Measurements from ENCODE around the gene MAML3.

Gene MAML3

DNA sequence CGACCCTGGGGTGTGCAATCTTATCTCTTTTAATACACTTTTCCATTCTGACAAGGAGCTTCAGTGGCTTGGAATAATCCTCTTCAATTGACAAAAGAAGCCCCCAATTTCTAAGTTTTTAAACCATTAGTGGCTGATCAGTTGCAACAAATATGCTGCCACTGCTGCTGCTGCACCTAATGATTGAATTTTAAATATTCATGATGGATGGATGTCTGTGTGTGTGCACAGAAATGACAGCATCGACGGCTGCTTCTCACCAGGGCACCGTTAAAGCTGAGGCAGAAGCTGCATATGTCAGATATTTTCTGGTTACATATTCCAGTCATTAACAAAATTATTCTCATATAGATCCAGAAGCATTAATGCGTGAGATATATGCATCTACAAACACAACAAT, 306.0 kb downstream of the MAML3 start:
- Histone ChIP-seq H2BK12ac (ENCODE audit: low read length in 2 of 2) (no peak overlapping the region), H3K14ac (ENCODE audit: low read length in 2 of 2) (no peak overlapping the region), H4K8ac (ENCODE audit: low read length) (no peak overlapping the region), H3K27me3 (ENCODE audit: control insufficient read depth in 1 of 2, insufficient read depth in 1 of 2, low read length in 2 of 2) (no peaks in the 10 kb centered on the region), H3K4ac (ENCODE audit: low read depth in 1 of 2, low read length in 2 of 2) (no peak overlapping the region), H3K4me3 (ENCODE audit: insufficient read depth in 1 of 2, low read depth in 1 of 2, low read length in 2 of 2) (no peak overlapping the region), H3K27ac (ENCODE audit: low read length, poor library complexity, severe bottlenecking) (no peak overlapping the region), H2BK15ac (ENCODE audit: low read depth, poor library complexity, severe bottlenecking) (no peak overlapping the region), H3K9me3 (ENCODE audit: control insufficient read depth, low read length) (no peaks in the 10 kb centered on the region), H3K4me2 (ENCODE audit: low read length, poor library complexity, severe bottlenecking) (no peak overlapping the region), H3K23ac (ENCODE audit: low read length in 2 of 2) (no peak overlapping the region), H3K18ac (ENCODE audit: low read depth in 1 of 2, low read length in 2 of 2) (no peak overlapping the region), H2AK5ac (ENCODE audit: low read length, severe bottlenecking) (no peak overlapping the region), H4K91ac (ENCODE audit: low read length) (no peak overlapping the region), H3K79me1 (replicated peaks; ENCODE audit: low read length, poor library complexity, severe bottlenecking) (peaks cover 1% of the 10 kb centered on the region), H3K9ac (ENCODE audit: low read length) (no peak overlapping the region), H2BK120ac (ENCODE audit: low read depth, low read length) (no peak overlapping the region), H3K36me3 (ENCODE audit: control insufficient read depth in 1 of 2, insufficient read depth in 2 of 2, low read depth in 1 of 2, low read length in 2 of 2) (no peaks in the 10 kb centered on the region), H2BK5ac (ENCODE audit: low read depth, low read length, poor library complexity, severe bottlenecking) (no peak overlapping the region), H2AFZ (ENCODE audit: low read depth, low read length) (no peak overlapping the region), H3K4me1 (ENCODE audit: control insufficient read depth, insufficient read depth, low read depth, low read length) (no peaks in the 10 kb centered on the region)
- WGBS: 90% methylated on average over 3 of the region's 5 CpGs
- DNase-seq: no peak

DNA sequence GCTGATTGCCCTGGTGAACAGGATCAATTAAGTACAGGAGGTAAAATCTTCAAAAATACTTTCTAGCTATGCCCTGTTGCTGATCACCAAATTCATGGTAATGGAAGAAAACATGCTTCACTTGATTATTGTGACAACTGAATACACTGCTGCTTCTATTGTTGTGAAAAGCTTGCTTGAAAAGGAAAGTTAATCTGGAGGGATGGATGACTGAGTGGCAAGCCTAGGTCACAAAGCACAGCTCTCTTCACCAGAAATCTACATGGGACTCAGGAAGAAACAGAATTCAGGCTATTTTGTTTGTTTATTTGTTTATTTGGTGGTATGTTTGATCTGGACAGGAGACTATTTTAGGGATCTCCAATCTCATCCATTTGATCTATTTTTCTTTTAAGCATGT, 306.4 kb downstream of the MAML3 start:
- DNase-seq: no peak
- Histone ChIP-seq H3K14ac (ENCODE audit: low read length in 2 of 2) (no peak overlapping the region), H4K91ac (ENCODE audit: low read length) (no peak overlapping the region), H2BK5ac (ENCODE audit: low read depth, low read length, poor library complexity, severe bottlenecking) (no peak overlapping the region), H3K4me1 (ENCODE audit: control insufficient read depth, insufficient read depth, low read depth, low read length) (no peaks in the 10 kb centered on the region), H3K9me3 (ENCODE audit: control insufficient read depth, low read length) (no peaks in the 10 kb centered on the region), H4K8ac (ENCODE audit: low read length) (no peak overlapping the region), H3K36me3 (ENCODE audit: control insufficient read depth in 1 of 2, insufficient read depth in 2 of 2, low read depth in 1 of 2, low read length in 2 of 2) (no peaks in the 10 kb centered on the region), H3K4me3 (ENCODE audit: insufficient read depth in 1 of 2, low read depth in 1 of 2, low read length in 2 of 2) (no peak overlapping the region), H3K27ac (ENCODE audit: low read length, poor library complexity, severe bottlenecking) (no peak overlapping the region), H2AFZ (ENCODE audit: low read depth, low read length) (no peak overlapping the region), H3K9ac (ENCODE audit: low read length) (no peak overlapping the region), H3K18ac (ENCODE audit: low read depth in 1 of 2, low read length in 2 of 2) (no peak overlapping the region), H2BK15ac (ENCODE audit: low read depth, poor library complexity, severe bottlenecking) (no peak overlapping the region), H3K4me2 (ENCODE audit: low read length, poor library complexity, severe bottlenecking) (no peak overlapping the region), H3K79me1 (replicated peaks; ENCODE audit: low read length, poor library complexity, severe bottlenecking) (peaks cover 1% of the 10 kb centered on the region), H3K27me3 (ENCODE audit: control insufficient read depth in 1 of 2, insufficient read depth in 1 of 2, low read length in 2 of 2) (no peaks in the 10 kb centered on the region), H2BK12ac (ENCODE audit: low read length in 2 of 2) (no peak overlapping the region), H3K23ac (ENCODE audit: low read length in 2 of 2) (no peak overlapping the region), H2BK120ac (ENCODE audit: low read depth, low read length) (no peak overlapping the region), H2AK5ac (ENCODE audit: low read length, severe bottlenecking) (no peak overlapping the region), H3K4ac (ENCODE audit: low read depth in 1 of 2, low read length in 2 of 2) (no peak overlapping the region)

DNA sequence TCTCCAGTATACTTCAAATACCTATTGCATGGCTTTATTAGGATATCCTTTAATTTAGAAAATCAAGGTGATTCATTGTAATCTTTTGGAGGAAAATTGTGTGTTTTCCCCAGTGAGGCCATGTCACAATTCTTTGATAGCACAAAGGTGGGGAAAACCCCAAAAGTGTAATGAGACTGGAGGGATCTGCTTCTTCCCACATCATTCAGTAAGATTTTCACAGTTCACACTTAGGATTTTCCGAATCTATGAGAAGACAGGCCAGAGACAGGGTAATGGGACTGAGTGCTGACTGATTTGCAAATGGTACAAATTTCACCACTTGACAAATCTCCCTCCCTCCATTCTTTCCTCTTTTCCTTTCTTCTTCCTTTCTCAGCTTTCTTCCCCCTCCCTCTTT, 307.2 kb downstream of the MAML3 start:
- WGBS: 83% methylated on average over 1 of the region's 1 CpG
- no peak overlapping the region for H3K9ac ChIP-seq (ENCODE audit: low read length)
- DNase-seq: no peak
- no peaks in the 10 kb centered on the region for H3K36me3 ChIP-seq (ENCODE audit: control insufficient read depth in 1 of 2, insufficient read depth in 2 of 2, low read depth in 1 of 2, low read length in 2 of 2)
- no peaks in the 10 kb centered on the region for H3K9me3 ChIP-seq (ENCODE audit: control insufficient read depth, low read length)
- no peak overlapping the region for H2BK15ac ChIP-seq (ENCODE audit: low read depth, poor library complexity, severe bottlenecking)
- no peak overlapping the region for H2AK5ac ChIP-seq (ENCODE audit: low read length, severe bottlenecking)
- no peak overlapping the region for H3K23ac ChIP-seq (ENCODE audit: low read length in 2 of 2)
- no peak overlapping the region for H4K8ac ChIP-seq (ENCODE audit: low read length)
- no peak overlapping the region for H3K4me2 ChIP-seq (ENCODE audit: low read length, poor library complexity, severe bottlenecking)
- H2BK12ac ChIP-seq (ENCODE audit: low read length in 2 of 2): no peak overlapping the region
- no peak overlapping the region for H4K91ac ChIP-seq (ENCODE audit: low read length)
- no peak overlapping the region for H3K27ac ChIP-seq (ENCODE audit: low read length, poor library complexity, severe bottlenecking)
- no peak overlapping the region for H3K4me3 ChIP-seq (ENCODE audit: insufficient read depth in 1 of 2, low read depth in 1 of 2, low read length in 2 of 2)
- H3K4ac ChIP-seq (ENCODE audit: low read depth in 1 of 2, low read length in 2 of 2): no peak overlapping the region
- no peak overlapping the region for H2AFZ ChIP-seq (ENCODE audit: low read depth, low read length)
- no peak overlapping the region for H2BK120ac ChIP-seq (ENCODE audit: low read depth, low read length)
- no peak overlapping the region for H2BK5ac ChIP-seq (ENCODE audit: low read depth, low read length, poor library complexity, severe bottlenecking)
- H3K79me1 ChIP-seq (replicated peaks; ENCODE audit: low read length, poor library complexity, severe bottlenecking): peaks cover 1% of the 10 kb centered on the region
- no peak overlapping the region for H3K14ac ChIP-seq (ENCODE audit: low read length in 2 of 2)
- H3K4me1 ChIP-seq (ENCODE audit: control insufficient read depth, insufficient read depth, low read depth, low read length): no peaks in the 10 kb centered on the region
- no peak overlapping the region for H3K18ac ChIP-seq (ENCODE audit: low read depth in 1 of 2, low read length in 2 of 2)
- no peaks in the 10 kb centered on the region for H3K27me3 ChIP-seq (ENCODE audit: control insufficient read depth in 1 of 2, insufficient read depth in 1 of 2, low read length in 2 of 2)

DNA sequence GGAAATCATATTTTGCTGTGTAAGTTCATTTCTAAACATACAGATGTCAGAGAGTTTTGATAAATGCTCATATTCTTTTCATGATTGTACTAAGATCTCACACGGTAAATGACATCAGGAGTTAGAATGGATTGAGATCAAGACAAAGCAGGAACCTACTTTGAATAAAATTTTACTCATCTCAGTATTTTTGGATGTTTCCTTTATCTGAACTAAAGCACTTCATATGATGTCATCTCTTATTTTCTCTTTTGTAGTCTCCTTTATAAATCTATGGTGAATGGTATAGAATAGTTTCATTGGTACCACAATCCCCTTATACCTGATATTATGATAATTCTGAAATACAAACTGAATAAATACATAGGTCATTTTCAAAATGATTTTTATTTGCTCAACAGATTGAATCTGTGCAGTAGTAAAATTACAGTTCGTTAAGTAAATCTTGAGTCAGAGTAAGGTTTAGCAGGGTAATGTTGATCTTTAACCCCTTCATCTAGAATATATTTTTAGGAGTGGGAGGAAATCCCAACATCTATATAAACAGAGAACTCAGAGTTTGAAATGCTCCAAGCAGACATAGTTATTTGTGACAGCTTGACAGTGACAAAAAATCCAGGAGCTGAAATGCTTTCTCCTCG, 308.4 kb downstream of the MAML3 start:
- no peak for DNase-seq
- Histone ChIP-seq H2BK120ac (ENCODE audit: low read depth, low read length) (no peak overlapping the region), H3K79me1 (replicated peaks; ENCODE audit: low read length, poor library complexity, severe bottlenecking) (peaks cover 4% of the 10 kb centered on the region), H3K9me3 (ENCODE audit: control insufficient read depth, low read length) (no peaks in the 10 kb centered on the region), H4K91ac (ENCODE audit: low read length) (no peak overlapping the region), H2BK15ac (ENCODE audit: low read depth, poor library complexity, severe bottlenecking) (no peak overlapping the region), H4K8ac (ENCODE audit: low read length) (no peak overlapping the region), H3K4me2 (ENCODE audit: low read length, poor library complexity, severe bottlenecking) (no peak overlapping the region), H3K9ac (ENCODE audit: low read length) (no peak overlapping the region), H3K23ac (ENCODE audit: low read length in 2 of 2) (no peak overlapping the region), H2AFZ (ENCODE audit: low read depth, low read length) (no peak overlapping the region), H3K4me1 (ENCODE audit: control insufficient read depth, insufficient read depth, low read depth, low read length) (no peaks in the 10 kb centered on the region), H3K36me3 (ENCODE audit: control insufficient read depth in 1 of 2, insufficient read depth in 2 of 2, low read depth in 1 of 2, low read length in 2 of 2) (no peaks in the 10 kb centered on the region), H3K18ac (ENCODE audit: low read depth in 1 of 2, low read length in 2 of 2) (no peak overlapping the region), H3K4me3 (ENCODE audit: insufficient read depth in 1 of 2, low read depth in 1 of 2, low read length in 2 of 2) (no peak overlapping the region), H3K4ac (ENCODE audit: low read depth in 1 of 2, low read length in 2 of 2) (no peak overlapping the region), H2BK5ac (ENCODE audit: low read depth, low read length, poor library complexity, severe bottlenecking) (no peak overlapping the region), H2BK12ac (ENCODE audit: low read length in 2 of 2) (no peak overlapping the region), H2AK5ac (ENCODE audit: low read length, severe bottlenecking) (no peak overlapping the region), H3K27ac (ENCODE audit: low read length, poor library complexity, severe bottlenecking) (no peak overlapping the region), H3K27me3 (ENCODE audit: control insufficient read depth in 1 of 2, insufficient read depth in 1 of 2, low read length in 2 of 2) (no peaks in the 10 kb centered on the region), H3K14ac (ENCODE audit: low read length in 2 of 2) (no peak overlapping the region)
- WGBS: no CpG with 5 or more reads among the region's 3 CpGs

Measured in mesenchymal stem cell (in vitro differentiated cells and primary cell).